HPDE6-E6E7 (cell line): ENCODE results near the gene SH3PXD2A.

Source experiments
- DNase-seq: peaks from one replicate; pipeline ENCODE4 v3.0.0; 2011; ENCODE audit warnings: missing footprints; ENCODE audit errors: extremely low spot score

Gene SH3PXD2A

GRCh38 chr10:103812004-103812403 is 43.4 kb downstream of the SH3PXD2A start:
- DNase-seq: no peak

DNA sequence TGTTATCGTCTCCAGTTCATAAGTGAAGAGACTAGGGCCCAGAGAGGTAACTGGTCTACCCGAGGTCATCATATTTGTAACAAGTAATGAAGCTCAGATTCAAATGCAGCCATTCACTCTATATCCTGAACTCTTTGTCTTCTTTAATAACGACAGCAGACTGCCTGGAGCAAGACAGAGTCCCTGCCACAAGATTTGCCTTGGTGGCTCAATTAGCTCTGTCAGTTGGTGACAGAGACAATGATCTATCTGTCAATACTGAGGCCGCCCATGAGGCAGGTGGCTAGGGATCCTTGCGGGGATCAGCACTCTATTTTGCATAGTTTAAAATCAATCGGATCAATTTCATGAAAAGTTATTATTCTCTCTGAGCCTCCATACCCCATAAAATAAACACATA is 43.9 kb downstream of the SH3PXD2A start:
- DNase-seq: no peak

DNA sequence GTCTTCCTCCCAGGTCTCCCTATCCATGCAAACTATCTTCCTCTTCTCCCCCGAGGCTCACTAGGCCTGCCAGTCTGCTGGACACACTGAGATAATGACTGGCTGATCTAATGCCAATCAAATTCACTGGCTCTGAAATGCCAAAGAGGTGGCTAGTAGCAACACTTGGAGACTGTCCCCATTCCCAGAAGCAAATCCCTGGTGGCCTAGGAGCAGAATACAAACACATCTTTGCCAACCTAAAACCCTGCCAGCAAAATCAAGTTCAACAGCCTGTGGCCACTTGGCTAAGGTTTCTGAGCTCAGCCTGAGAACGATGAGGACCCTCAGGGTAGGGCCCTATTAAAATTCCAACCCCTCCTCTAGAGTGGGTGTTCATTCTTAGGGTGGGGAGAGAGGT is 46.6 kb downstream of the SH3PXD2A start:
- DNase-seq: no peak

GRCh38 chr10:103807996-103808395 is 47.4 kb downstream of the SH3PXD2A start:
- no peak for DNase-seq

DNA sequence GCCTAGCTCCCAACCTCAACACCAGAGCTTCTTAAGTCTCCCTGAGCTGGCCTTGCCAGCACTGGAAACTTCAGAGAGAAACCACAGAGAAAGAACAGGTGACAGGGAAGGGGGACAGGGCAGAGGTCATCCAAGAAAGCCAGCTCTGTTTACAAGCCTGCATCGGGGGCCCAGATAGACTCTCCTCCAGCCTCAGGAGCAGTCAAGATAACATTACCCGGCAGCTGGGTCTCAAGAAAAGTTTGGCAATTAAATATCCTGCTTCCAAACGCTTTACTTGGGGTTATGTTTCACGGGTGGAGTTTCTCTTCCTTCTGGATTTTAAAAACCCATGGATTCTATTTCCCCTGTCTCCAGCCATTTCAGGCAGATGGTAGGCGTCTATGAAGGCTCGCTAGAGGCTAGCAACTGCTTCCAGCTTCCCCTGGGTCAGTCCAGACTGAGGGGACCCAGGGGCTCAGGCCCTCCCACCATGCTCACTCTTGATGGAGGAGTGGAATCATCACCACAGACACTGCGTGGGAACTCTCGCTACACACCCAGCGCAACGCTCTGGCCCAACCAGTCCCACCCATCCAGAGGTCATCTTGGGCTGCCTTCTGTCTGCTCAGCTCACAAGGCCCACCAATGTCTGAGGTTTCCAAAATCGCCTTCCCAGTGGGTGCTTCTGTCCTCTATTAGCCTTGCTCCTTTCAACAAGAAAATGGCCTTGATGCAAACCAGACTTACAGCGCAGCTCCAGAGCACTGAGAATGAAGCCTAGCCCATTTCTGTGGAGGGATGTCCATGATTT is 48.8 kb downstream of the SH3PXD2A start:
- no peak for DNase-seq

DNA sequence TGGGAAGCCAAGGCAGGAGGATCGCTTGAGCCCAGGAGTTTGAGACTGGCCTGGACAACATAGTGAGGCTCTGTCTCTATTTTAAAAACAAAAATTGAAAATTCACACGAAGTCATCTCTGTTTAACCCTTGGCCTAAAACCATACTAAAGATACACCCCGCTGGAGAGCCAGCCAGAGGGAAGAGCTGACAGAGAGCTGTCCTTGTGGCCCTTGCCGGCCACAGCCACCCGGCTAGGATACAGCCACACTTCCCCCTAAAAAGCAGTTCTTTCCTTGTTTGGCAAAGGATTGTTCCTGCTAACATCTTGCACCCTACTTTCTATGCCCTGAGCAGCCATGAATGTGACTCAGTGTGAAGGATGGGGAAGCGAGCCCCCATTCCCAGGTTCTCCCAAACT is 49.6 kb downstream of the SH3PXD2A start:
- no peak for DNase-seq

GRCh38 chr10:103804871-103805270 is 50.5 kb downstream of the SH3PXD2A start:
- no peak for DNase-seq

GRCh38 chr10:103803941-103804340 is 51.4 kb downstream of the SH3PXD2A start:
- no peak for DNase-seq

- DNase-seq: no peak
Measured at GRCh38 chr10:103802637-103803353, 52.6 kb downstream of the SH3PXD2A start.

GRCh38 chr10:103802081-103802480 is 53.3 kb downstream of the SH3PXD2A start:
- DNase-seq: no peak

DNA sequence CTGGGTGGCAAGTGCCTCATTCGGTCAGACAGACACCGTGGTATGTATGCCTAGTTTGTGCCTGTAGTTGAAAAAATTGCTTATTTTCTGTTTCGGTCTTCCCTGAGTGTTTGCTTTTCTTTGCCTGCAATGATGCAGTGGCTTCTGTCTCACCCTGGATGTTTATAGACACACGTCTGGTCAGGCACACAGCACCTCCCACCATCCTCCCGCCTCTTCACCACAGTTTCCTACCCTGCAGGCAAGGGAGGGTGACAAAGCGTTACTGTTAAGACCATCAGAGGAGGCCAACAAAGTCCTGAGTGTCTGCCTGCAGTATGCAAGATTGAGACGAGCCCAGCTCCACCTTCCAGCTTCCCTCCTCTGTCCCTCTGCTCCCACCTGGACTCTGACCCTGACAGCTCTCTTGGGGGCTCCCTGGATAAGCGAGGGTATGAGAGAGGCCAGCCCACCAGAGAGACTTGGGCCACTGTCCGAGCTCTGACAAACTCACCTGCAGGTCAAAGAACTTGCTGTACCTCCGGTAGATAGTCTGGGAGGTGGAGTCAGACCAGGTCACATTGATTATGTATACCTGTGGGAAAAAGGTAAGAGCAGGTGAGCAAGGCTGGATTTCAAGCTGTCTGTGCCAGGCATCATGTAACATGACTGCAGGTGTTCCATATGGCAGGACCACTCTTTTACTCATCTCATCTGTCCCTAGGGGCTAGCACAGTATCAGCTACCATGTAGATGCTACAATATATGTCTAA is 54.4 kb downstream of the SH3PXD2A start:
- peak; percentile 41 for DNase-seq

- no peak for DNase-seq
Measured at GRCh38 chr10:103800089-103800488, 55.3 kb downstream of the SH3PXD2A start.

- DNase-seq: no peak
Measured at GRCh38 chr10:103799341-103799740, 56.0 kb downstream of the SH3PXD2A start.

DNA sequence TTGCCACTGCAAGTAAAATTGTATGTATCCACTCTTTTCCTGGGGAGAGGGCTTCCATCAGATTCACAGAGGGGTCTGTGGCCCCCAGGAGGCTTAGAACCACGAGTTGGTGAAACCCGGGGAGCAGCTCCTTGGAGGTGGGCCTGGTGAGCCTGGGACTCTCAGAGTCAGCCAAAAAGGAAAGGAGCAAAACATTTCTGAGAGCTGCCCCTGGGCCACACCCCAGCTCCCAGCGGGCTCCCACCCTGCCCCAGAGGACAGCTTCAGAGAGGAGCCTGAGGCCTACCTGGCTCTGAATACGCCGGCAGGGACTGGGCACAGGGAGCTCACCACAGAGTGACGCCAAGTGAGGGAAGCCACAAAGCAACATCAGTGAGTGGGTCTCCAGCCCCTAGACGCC is 56.9 kb downstream of the SH3PXD2A start:
- DNase-seq: no peak

GRCh38 chr10:103797857-103798256 is 57.5 kb downstream of the SH3PXD2A start:
- no peak for DNase-seq

DNA sequence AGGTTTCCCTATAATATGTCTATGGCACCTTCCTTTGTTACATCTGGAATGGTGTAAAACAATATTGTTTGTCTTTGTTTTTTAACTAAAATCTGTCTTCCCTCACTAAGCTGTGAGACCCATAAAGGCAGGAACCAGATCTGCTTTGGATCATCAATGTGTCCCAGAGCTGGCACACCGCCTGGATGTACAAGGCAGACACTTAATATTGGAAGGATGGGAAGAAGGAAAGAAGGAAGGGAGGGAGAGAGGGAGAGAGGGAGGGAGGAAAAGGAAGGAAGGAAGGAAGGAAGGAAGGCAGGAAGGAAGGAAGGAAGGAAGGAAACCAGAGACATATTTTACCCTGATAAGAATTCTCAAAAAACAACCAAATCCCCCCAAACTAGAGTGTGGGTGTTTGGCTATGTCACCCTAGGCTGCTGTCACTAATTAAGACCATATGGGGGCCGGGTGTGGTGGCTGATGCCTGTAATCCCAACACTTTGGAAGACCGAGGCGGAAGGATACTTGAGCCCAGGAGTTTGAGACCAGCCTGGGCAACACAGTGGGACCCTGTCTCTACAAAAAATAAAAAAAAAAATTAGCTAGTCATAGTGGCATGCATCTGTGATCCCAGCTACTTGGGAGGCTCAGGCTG is 59.6 kb downstream of the SH3PXD2A start:
- no peak for DNase-seq

DNA sequence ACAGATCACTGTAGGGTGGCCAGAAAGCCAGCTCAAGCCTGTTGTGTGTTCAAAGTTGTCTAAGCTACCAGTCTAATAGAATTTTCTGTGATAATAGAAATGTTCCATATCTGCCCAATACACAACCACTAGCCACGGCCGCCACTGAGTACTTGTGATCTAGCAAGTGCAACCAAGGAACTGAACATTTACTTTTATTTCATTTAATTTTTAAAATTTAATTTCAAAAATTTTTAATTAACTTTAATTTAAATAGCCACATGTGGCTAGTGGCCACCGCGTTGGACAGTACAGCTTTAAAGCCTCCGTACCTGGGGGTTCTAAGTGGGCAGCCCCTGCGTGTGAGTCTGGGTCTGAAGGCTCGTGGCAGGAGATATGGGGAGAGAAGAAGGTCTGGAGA is 60.4 kb downstream of the SH3PXD2A start:
- DNase-seq: no peak

- DNase-seq: no peak
Measured at GRCh38 chr10:103793920-103794883, 61.2 kb downstream of the SH3PXD2A start.

DNA sequence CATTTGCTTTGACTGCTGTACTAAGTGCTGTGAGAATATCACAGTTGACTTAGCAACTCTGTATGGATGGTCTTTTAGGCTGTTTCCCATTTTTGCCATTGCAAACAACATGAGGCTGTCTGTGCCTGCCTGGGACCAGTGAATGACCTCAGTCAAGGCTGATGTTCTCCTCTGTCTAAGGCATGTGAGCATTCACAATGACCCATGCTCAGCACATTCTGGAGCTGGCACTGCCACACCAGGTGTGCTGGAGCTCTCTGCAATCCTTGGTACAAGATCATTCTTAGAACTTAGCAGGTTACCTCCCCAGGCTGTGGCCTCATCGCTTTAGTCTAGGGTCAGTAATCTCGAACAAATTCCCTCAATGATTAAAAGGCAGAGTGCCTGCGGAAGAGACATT is 61.9 kb downstream of the SH3PXD2A start:
- DNase-seq: no peak

GRCh38 chr10:103792547-103792946 is 62.8 kb downstream of the SH3PXD2A start:
- DNase-seq: no peak

GRCh38 chr10:103791858-103792257 is 63.5 kb downstream of the SH3PXD2A start:
- DNase-seq: no peak
